AG04449 (cell line): ENCODE results near the gene PDE4D.
A peak's percentile ranks its signal among the peaks of the same experiment; 100 is the strongest.

ENCODE experiments used
- CTCF ChIA-PET: fragments of 350-600 bp; formaldehyde crosslinking; extraction: SDS; loops from one replicate; lab custom pipeline; 2021; ENCODE audit warnings: antibody characterized with exemption; lab: Yijun Ruan, JAX
- POLR2A ChIA-PET: fragments of 400-600, 350-600 bp; formaldehyde crosslinking; extraction: SDS; loops from one replicate; lab custom pipeline; 2020; ENCODE audit warnings: antibody characterized with exemption, inconsistent platforms; lab: Yijun Ruan, JAX
- DNase-seq: peaks from one replicate; pipeline ENCODE4 v3.0.0-alpha.2; 2010; ENCODE audit warnings: low read depth, low spot score
- H3K4me3 ChIP-seq: 2 replicates; pipeline ENCODE4 v1.5.1; 2011; ENCODE audit warnings: low read depth, mild to moderate bottlenecking, control low read depth, low read length
- CTCF ChIP-seq: IDR thresholded peaks from one replicate; pipeline ENCODE4 v1.5.1; 2011; ENCODE audit warnings: mild to moderate bottlenecking, moderate library complexity, low read length, control low read depth, inconsistent platforms; ENCODE audit not compliant: insufficient read depth; ENCODE audit errors: missing control alignments

The PDE4D gene

GRCh38 chr5:59180515-59180914 lies 713.0 kb downstream of the PDE4D start:
- POLR2A ChIA-PET, result no interaction called here
- no peak overlapping the region for H3K4me3 ChIP-seq
- TF ChIP-seq CTCF, result no peak
- CTCF ChIA-PET, result interaction anchor here (1.0 to 10.4 kb wide), 7 partner anchors 7 to 294 kb away, joined by 4 to 193 read pairs (median 17); no protein-coding TSS in a partner anchor
- DNase-seq, result no peak

- no peak for DNase-seq
- POLR2A ChIA-PET, result no interaction called here
- CTCF ChIA-PET, result interaction anchor here (1.0 to 10.4 kb wide), 8 partner anchors 8 to 293 kb away, joined by 4 to 193 read pairs (median 18); no protein-coding TSS in a partner anchor
- no peak for TF ChIP-seq CTCF
- H3K4me3 ChIP-seq, result no peak overlapping the region
Observed at GRCh38 chr5:59179704-59180103, 713.8 kb downstream of the PDE4D start.

- DNase-seq, result no peak
- H3K4me3 ChIP-seq, result no peak overlapping the region
- CTCF ChIA-PET, result interaction anchor here (0.6 to 10.4 kb wide), 7 partner anchors 9 to 1161 kb away, joined by 3 to 193 read pairs (median 20); no protein-coding TSS in a partner anchor
- POLR2A ChIA-PET, result no interaction called here
- no peak for TF ChIP-seq CTCF
Observed at GRCh38 chr5:59178482-59178881, 715.0 kb downstream of the PDE4D start.

GRCh38 chr5:59178071-59178470 lies 715.5 kb downstream of the PDE4D start:
- no peak for TF ChIP-seq CTCF
- POLR2A ChIA-PET, result no interaction called here
- no peak overlapping the region for H3K4me3 ChIP-seq
- DNase-seq, result no peak
- CTCF ChIA-PET, result interaction anchor here (0.8 to 10.4 kb wide), 6 partner anchors 10 to 292 kb away, joined by 3 to 193 read pairs (median 21); no protein-coding TSS in a partner anchor

GRCh38 chr5:59177644-59178043 lies 715.9 kb downstream of the PDE4D start:
- H3K4me3 ChIP-seq, result no peak overlapping the region
- ChIA-PET CTCF (interaction anchor here (0.8 to 10.4 kb wide), 5 partner anchors 10 to 291 kb away, joined by 6 to 193 read pairs (median 22); no protein-coding TSS in a partner anchor), POLR2A (no interaction called here)
- no peak for DNase-seq
- no peak for TF ChIP-seq CTCF

- peak; percentile 59 for DNase-seq
- ChIA-PET POLR2A (no interaction called here), CTCF (interaction anchor here (0.8 to 10.4 kb wide), 40 partner anchors 9 to 305 kb away, joined by 3 to 193 read pairs (median 6); no protein-coding TSS in a partner anchor)
- H3K4me3 ChIP-seq, result no peak overlapping the region
- peak; percentile 75 for TF ChIP-seq CTCF
Observed at GRCh38 chr5:59174248-59174844, 719.2 kb downstream of the PDE4D start.
